GM04504 (cell line): ENCODE results near the gene STARD13.

Source experiments
- DNase-seq: peaks from one replicate; pipeline ENCODE4 v3.0.0-alpha.2; 2012; ENCODE audit warnings: low read depth

STARD13 gene

GRCh38 chr13:33275916-33276315 is 9.6 kb downstream of the STARD13 start:
- DNase-seq, result no peak

DNA sequence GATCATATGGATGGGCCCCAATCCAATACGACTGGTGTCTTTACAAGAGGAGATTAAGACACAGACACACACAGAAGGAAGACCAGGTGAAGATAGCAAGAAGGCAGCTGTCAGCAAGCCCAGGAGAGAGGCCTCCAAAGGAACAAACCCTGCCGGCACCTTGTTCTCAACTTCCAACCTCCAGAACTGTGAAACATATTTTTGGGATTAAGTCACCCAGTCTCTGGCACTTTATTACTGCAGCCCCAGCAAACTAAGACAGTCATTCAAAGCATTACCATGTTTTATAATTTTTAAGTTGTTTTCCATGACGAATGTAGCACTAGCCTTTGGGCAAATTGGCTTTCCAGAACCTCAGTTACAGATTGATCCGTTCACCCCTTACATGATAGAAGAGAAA is 11.3 kb downstream of the STARD13 start:
- DNase-seq, result no peak

DNA sequence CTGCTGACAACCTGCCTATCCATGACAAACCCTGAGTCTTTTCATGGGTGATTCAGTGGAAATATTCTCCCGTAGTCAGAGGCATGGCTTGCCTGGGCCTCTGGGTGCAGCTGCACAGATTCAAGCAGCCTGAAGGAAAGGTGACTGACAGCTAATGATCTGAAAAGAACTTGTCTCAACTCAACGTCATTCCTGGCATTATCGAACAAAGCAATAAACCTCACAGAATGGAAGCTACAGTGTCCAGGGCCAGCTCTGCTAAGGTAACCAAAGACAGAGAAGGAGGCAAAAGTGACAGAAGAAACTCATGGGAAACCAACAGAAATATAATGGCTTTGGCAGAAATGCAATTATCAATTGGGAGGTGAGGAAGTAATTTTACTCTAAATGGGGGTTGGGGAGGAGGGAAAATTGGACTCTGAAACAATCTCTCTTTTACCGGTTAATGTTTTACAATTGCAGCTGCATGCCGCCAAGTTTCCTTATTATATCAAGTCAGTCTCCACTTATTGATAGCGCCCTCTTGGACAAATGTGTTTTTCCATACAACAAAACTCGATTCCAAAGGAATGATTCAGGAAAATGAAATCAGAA is 12.9 kb downstream of the STARD13 start:
- DNase-seq, result no peak

DNA sequence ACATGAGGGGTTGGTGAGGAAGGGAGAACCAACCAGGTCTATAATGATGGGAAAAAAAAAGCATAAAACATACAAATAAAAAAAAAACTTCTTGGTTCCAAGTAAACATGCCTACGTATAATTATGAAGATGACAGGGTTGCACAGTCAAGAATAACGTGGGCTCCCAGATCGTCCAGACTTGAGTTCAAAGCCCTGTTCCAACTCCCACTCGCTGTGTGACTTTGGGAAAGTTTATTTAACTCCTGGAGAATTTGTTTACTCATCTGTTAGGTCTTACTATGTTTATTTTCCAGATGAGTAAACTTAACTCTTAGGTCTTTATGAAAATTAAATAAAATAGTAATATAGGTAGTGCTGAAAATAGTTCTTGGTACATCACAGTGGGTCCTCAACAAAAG is 13.8 kb downstream of the STARD13 start:
- DNase-seq, result no peak

GRCh38 chr13:33270895-33271538 is 14.5 kb downstream of the STARD13 start:
- no peak for DNase-seq

GRCh38 chr13:33265607-33266006 is 19.9 kb downstream of the STARD13 start:
- no peak for DNase-seq

DNA sequence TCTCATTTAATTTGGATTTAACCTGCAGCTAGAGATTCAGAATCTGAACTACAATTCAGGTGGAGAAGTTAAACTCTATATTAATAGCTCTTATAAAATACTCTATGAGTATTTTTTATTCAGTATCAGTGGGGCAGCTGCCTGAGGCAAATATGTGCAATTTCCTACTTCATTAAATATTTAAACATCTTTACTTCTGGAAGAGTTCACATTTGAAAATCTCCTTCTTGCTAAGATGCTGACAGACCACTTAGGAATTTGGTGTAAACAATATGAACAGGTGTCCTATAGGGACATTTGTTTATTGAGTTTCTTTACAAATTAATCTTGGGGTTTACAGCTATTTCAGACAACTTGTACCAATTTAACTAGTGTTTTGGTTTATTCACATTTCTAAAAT is 20.4 kb downstream of the STARD13 start:
- no peak for DNase-seq

GRCh38 chr13:33264620-33264978 is 21.0 kb downstream of the STARD13 start:
- DNase-seq, result no peak

DNA sequence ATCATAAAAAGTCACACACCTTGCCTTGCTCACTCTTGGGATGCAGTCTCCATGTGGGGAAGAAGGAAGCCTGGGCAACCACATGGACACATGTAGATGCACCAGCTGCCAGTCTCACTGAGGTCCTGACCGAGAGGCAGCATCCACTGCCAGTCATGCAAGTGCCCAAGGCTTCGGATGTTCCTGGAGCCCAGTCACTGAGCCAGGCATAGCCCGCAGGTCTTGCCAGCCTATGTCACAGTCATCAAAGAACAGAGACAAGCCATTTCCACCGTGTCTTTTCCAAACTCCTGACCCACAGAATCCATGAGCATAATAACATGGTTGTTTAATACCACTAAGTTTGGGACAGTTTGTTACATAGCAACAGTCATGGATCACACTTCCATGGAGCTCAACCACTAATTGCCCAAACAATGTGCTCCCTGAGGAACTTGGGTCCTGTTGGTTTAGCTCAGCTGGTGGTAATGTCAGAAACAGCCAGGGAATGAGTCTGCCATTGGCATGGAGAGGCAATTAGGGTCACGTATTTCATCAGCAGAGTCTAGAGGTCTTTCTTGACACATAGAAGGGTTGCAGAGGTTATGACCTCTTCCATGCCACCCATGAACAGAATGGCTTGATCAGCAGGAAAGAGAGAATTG is 21.5 kb downstream of the STARD13 start:
- DNase-seq, result no peak

DNA sequence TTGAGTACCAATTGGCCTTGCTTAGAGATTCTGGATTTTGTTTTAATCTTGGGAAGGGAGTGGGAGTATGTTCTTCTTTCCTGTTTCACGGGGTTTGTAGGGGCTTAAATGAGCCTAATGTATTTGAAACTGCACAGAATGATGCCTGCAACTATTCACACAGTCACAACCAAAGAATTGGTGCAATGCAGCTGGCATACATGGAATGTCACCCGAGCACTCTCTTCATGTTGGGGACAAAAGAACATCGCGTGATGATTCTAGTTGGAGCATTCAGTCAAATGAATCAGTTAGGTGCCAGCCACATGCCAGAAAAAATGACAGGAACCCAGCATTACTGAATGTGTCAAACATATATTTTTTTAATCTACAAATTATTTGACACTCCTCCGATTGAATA is 22.1 kb downstream of the STARD13 start:
- DNase-seq, result no peak

DNA sequence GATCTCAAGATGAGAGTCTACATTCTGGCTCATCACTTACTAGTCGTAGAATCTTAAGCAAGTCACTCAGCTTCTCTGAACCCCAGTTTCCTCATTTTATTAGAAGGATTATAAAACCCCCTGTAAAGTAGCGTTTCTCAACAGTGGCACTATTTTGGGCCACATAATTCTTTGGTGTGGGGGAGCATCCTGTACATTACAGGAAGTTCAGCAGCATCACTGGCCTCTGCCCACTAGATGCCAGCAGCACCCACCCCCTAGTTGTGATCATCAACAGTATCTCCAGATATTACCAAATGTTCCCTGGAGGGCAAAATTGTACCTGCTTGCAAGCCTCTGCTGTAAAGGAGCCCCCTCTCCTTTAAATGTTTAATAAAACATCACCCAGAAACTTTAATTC is 22.6 kb downstream of the STARD13 start:
- no peak for DNase-seq

GRCh38 chr13:33262594-33262993 is 23.0 kb downstream of the STARD13 start:
- DNase-seq, result no peak

DNA sequence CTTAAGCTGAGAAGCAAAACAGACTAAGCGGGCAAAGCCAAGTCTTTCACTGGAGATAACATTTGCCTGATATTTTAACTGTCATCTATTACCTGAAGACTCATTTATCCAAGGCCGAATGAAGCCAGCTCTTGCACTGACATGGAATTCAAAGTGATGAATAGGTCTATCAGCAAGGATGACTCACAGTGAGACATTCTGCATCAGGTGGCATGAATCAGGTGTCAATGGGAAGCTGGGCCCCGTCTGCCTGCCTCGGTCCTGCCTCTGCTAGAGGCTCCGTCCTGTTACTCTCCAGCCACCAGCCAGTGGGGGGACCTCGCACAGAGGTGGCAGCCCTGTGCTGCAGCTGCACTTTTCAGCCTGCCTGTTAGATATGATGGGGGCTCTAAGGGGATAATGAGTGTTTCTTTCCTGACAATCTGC is 23.5 kb downstream of the STARD13 start:
- no peak for DNase-seq

DNA sequence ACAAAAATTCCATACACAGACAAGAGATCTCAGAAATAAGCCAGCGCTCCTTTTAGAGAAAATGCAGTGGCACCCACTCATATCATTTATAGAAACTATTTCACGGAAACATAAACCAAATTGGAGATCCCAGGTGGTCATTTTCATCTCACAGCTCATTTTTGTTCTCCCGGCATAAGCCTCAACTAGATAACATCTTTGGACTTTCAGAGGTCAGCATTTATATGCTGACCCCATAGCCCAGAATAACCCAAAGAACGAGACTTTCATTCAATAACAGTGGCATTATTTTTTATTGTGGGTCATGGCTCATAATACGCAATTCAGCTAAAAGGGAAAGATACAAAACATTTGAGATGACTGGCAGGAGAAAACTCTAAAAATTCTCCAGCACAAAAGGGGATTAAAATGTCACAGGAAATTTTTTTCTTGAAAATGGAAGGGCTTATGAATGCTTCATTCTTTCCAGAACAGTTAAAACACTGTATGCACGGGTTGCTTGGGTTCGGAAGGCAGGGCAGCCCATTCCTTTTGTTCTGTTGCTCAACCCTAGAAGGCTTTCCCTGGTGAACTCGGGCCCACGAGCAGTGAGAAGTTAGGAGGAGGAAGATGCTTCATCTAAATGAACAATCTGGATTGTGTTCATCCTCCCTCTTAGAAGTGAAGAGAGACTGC is 24.0 kb downstream of the STARD13 start:
- DNase-seq, result no peak

DNA sequence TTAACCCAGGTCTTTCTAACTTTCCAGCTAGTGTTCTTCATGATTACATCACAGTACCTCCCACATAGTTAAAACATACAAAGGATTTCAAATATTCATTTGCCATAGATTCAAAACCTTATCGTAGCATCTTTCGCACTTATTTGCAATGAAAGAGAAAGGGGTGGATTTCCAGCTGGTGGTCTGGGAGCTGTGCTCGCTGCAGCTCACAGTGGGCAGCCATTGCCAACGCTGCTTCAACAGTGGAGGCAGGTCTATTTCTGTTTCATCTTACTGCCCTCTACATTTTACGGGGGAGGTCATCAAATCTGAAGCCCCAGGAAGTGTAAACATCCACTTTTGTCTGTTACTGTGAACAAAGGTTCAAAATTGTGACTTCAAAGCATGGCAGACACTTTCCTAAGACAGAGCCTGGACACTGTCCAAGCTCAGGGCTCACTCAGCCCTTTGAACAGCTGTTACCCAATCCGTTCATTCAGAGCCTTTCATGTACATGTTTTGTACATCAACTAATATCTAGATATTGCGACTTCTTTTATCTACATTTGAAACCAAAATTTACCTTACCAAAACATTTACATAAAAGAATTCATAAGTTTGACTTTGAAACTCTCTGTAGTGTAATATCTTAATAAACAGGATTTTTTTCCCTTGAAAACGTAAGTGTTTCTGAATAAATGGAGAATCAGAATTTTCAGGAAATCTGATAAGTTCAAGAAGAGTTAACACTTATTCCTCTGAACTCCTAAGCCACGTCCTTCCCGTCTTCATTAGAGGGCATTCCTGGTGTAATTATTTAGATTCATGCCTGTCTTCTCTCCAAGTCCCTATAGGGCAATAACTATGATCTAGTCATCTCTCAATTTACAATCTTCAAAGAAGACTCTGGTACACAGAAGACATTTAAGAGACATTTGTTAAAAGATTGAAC is 25.1 kb downstream of the STARD13 start:
- no peak for DNase-seq

DNA sequence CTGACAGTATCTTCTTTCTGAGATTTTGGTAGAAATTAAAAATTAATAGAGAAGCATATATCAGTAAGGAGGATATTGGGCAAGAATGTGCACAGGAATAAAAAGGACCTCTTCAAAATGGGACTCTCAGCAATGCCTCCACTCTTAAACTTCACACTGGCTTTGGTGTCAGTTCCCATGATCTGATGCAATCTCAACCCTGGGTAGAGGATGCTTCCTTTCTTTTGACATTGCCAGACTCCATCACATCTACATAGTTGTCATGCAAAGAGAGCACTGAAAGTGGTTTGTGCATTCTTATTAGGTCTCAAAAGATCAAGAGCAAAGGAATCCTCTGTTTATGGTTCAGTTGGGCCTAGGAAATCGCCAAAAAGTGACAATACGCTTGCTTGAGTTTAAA is 26.3 kb downstream of the STARD13 start:
- no peak for DNase-seq

DNA sequence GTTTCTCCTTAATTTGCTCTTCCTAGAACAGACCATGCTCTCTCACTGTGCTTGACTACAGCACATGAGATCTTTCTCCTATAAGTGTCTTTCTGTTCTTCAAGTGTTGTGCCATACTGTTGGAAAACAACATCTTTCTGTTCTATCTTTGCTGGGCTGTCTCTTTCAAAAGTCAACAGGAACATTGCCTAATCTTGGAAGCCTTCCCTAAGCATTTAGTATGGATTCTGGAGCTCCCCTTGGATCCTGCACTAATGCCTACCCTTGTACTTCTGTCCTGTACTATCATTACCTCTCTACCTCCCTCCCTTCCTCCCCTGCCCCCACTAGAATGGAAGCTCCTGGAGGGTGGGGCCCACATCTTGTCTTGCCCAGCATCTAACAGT is 26.8 kb downstream of the STARD13 start:
- no peak for DNase-seq

- DNase-seq, result peak; percentile 84
Observed at GRCh38 chr13:33257841-33258807, 27.4 kb downstream of the STARD13 start.

GRCh38 chr13:33256148-33256840 is 29.3 kb downstream of the STARD13 start:
- no peak for DNase-seq

DNA sequence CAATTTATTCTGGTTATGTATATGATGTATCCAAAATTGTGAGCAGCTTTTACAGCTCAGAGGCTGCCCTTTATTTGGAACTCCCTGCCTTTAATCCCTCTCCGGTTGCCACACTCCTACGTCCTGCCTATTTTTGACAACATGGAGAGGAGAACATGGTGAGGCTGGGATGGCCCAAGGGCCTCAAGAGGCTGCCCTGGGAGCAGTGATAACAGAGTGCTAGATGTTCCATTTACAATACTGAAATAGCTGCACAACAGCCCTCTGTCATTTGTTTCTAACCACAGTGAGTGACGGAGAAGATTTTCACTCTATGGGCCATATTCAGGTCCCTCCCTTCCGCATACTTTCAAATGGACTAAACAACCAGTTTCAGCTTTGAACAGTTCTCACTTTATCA is 33.4 kb downstream of the STARD13 start:
- no peak for DNase-seq
